B cell (primary cell): Measurements from ENCODE around the gene TEX14.

Experiments used
- EZH2 ChIP-seq: IDR thresholded peaks from 2 replicates; pipeline ENCODE4 v1.6.1; 2012; ENCODE audit warnings: borderline replicate concordance, low read depth, mild to moderate bottlenecking, moderate library complexity, low read length; ENCODE audit not compliant: insufficient read depth, poor library complexity, severe bottlenecking
- TF ChIP-seq, protein P1 (sequence below): fragments of 200-600 bp; IDR thresholded peaks from one replicate; pipeline ENCODE4 v1.8.0; 2022; ENCODE audit warnings: antibody characterized with exemption, mild to moderate bottlenecking

DNA sequence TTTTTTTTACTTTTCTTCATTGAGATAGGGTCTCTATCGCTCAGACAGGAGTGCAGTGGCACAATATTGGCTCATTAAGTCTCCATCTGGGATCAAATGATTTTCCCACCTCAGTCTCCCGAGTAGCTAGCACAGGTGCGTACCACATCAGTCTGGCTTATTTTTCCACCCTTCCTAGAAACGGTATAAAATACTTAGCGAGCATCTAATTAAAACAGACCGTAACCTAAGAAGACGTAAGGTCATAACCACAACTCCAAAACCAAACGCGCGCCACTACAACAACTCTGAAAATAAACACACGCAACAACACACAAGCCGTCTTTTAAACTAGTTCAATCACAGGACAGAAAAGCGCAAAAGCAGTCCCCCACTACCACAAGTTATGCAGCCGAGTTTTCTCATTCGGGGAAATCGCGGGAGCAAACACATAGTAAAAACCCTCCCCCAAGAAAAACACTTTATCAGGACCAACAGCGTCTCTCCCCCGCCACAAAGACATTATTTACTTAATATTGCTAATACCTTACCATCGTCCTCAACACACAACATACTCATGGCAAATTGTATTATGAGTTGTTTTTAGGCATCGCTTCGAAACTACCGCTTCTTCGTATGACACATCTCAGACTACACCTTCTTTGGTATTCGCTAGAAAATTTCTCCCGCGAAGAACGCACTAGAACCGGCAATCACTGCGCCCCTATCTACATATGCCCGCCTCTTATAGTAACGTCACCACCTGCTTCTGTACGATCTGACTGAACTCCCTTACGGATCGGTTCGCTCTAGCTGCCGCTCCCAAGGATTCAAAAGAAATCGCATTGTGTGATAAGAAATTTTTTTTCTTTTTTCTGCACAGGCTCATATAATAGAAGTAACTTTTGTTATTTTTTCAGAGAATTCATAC lies 32.8 kb downstream of the TEX14 start:
- TF ChIP-seq, protein P1, sequence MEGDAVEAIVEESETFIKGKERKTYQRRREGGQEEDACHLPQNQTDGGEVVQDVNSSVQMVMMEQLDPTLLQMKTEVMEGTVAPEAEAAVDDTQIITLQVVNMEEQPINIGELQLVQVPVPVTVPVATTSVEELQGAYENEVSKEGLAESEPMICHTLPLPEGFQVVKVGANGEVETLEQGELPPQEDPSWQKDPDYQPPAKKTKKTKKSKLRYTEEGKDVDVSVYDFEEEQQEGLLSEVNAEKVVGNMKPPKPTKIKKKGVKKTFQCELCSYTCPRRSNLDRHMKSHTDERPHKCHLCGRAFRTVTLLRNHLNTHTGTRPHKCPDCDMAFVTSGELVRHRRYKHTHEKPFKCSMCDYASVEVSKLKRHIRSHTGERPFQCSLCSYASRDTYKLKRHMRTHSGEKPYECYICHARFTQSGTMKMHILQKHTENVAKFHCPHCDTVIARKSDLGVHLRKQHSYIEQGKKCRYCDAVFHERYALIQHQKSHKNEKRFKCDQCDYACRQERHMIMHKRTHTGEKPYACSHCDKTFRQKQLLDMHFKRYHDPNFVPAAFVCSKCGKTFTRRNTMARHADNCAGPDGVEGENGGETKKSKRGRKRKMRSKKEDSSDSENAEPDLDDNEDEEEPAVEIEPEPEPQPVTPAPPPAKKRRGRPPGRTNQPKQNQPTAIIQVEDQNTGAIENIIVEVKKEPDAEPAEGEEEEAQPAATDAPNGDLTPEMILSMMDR, result no peak
- TF ChIP-seq EZH2, result no peak
